H9 (cell line): ENCODE results near the gene ACP4. TPM values are rescaled to one million over a fixed set of nuclear protein-coding genes. Genes with fewer than 3 reads are reported as not detected.

Experiments used
- DNase-seq: peaks from one replicate; pipeline ENCODE4 v3.0.0-alpha.2; 2017
- H2AFZ ChIP-seq: one replicate; pipeline ENCODE4 v1.6.1; 2013; ENCODE audit warnings: mild to moderate bottlenecking, low read length, control low read depth, moderate library complexity
- H2AK5ac ChIP-seq: 2 replicates; pipeline ENCODE4 v1.6.1; 2013; ENCODE audit warnings: low read length, control low read depth, mixed read lengths; ENCODE audit not compliant: insufficient read length
- H2BK120ac ChIP-seq: one replicate; pipeline ENCODE4 v1.6.1; 2013; ENCODE audit warnings: low read depth, mild to moderate bottlenecking, low read length, control low read depth, inconsistent platforms; ENCODE audit not compliant: poor library complexity, severe bottlenecking
- H2BK12ac ChIP-seq: 2 replicates; pipeline ENCODE4 v1.6.1; 2013; ENCODE audit warnings: low read length, control low read depth, mixed read lengths, low read depth; ENCODE audit not compliant: insufficient read length
- H2BK15ac ChIP-seq: 2 replicates; pipeline ENCODE4 v1.6.1; 2013; ENCODE audit warnings: low read depth, low read length, control low read depth
- H2BK20ac ChIP-seq: one replicate; pipeline ENCODE4 v1.6.1; 2013; ENCODE audit warnings: low read depth, mild to moderate bottlenecking, low read length, control low read depth, inconsistent platforms; ENCODE audit not compliant: poor library complexity, severe bottlenecking
- H2BK5ac ChIP-seq: 2 replicates; pipeline ENCODE4 v1.6.1; 2013; ENCODE audit warnings: low read length, control low read depth, mixed read lengths; ENCODE audit not compliant: insufficient read length
- H3K14ac ChIP-seq: 2 replicates; pipeline ENCODE4 v1.6.1; 2013; ENCODE audit warnings: low read length, control low read depth; ENCODE audit not compliant: insufficient read depth
- H3K18ac ChIP-seq: 2 replicates; pipeline ENCODE4 v1.6.1; 2013; ENCODE audit warnings: low read depth, mild to moderate bottlenecking, mixed read lengths, low read length, control low read depth; ENCODE audit not compliant: insufficient read length
- H3K23ac ChIP-seq: 2 replicates; pipeline ENCODE4 v1.6.1; 2013; ENCODE audit warnings: low read length, control low read depth, mixed read lengths, low read depth; ENCODE audit not compliant: insufficient read length
- H3K23me2 ChIP-seq: 2 replicates; pipeline ENCODE4 v1.6.1; 2013; ENCODE audit warnings: low read depth, mild to moderate bottlenecking, mixed read lengths, low read length, control low read depth; ENCODE audit not compliant: insufficient read length, poor library complexity, severe bottlenecking
- H3K27ac ChIP-seq: 2 replicates; pipeline ENCODE4 v1.5.1; 2013; ENCODE audit warnings: low read length, control low read depth, mixed read lengths, low read depth; ENCODE audit not compliant: insufficient read length
- H3K27me3 ChIP-seq: 2 replicates; pipeline ENCODE4 v1.6.1; 2013; ENCODE audit warnings: low read length, control low read depth, inconsistent platforms; ENCODE audit not compliant: insufficient read depth
- H3K4ac ChIP-seq: 2 replicates; pipeline ENCODE4 v1.6.1; 2013; ENCODE audit warnings: low read depth, mild to moderate bottlenecking, control low read depth, inconsistent platforms, low read length, moderate library complexity
- H3K4me1 ChIP-seq: 2 replicates; pipeline ENCODE4 v1.6.1; 2013; ENCODE audit warnings: low read length, control low read depth, inconsistent platforms; ENCODE audit not compliant: insufficient read depth
- H3K4me2 ChIP-seq: 2 replicates; pipeline ENCODE4 v1.6.1; 2013; ENCODE audit warnings: low read length, control low read depth, mixed read lengths; ENCODE audit not compliant: insufficient read length, insufficient read depth
- H3K56ac ChIP-seq: 2 replicates; pipeline ENCODE4 v1.6.1; 2013; ENCODE audit warnings: low read depth, mild to moderate bottlenecking, mixed read lengths, low read length, control low read depth; ENCODE audit not compliant: insufficient read length
- H3K79me1 ChIP-seq: 2 replicates; pipeline ENCODE4 v1.6.1; 2013; ENCODE audit warnings: low read depth, mild to moderate bottlenecking, moderate library complexity, low read length, control low read depth, inconsistent platforms; ENCODE audit not compliant: insufficient read depth, poor library complexity, severe bottlenecking
- H3K79me2 ChIP-seq: 2 replicates; pipeline ENCODE4 v1.6.1; 2013; ENCODE audit warnings: low read length, control low read depth, inconsistent platforms; ENCODE audit not compliant: insufficient read depth
- H3K9ac ChIP-seq: 2 replicates; pipeline ENCODE4 v1.6.1; 2013; ENCODE audit warnings: low read length, control low read depth, mixed read lengths; ENCODE audit not compliant: insufficient read length; ENCODE audit errors: extremely low read depth
- H3K9me3 ChIP-seq: one replicate; pipeline ENCODE4 v1.6.1; 2013; ENCODE audit warnings: low read depth, low read length, inconsistent platforms; ENCODE audit not compliant: control insufficient read depth
- H3T11ph ChIP-seq: one replicate; pipeline ENCODE4 v1.6.1; 2013; ENCODE audit warnings: mild to moderate bottlenecking, low read length, control low read depth, inconsistent platforms
- H4K20me1 ChIP-seq: one replicate; pipeline ENCODE4 v1.6.1; 2013; ENCODE audit not compliant: control insufficient read depth, insufficient read length, insufficient read depth
- H4K5ac ChIP-seq: 2 replicates; pipeline ENCODE4 v1.6.1; 2013; ENCODE audit warnings: low read depth, mild to moderate bottlenecking, mixed read lengths, low read length, control low read depth; ENCODE audit not compliant: insufficient read length
- H4K8ac ChIP-seq: replicated peaks from 2 replicates; pipeline ENCODE4 v1.6.1; 2013; ENCODE audit warnings: low read length, control low read depth, mixed read lengths, low read depth; ENCODE audit not compliant: insufficient read length
- H4K91ac ChIP-seq: 2 replicates; pipeline ENCODE4 v1.6.1; 2013; ENCODE audit warnings: low read depth, mild to moderate bottlenecking, moderate library complexity, mixed read lengths, low read length, control low read depth; ENCODE audit not compliant: insufficient read length
- H3K27ac Mint-ChIP-seq, 3 experiments: 2 replicates in 2 of 3; 3 replicates in 1 of 3; pipeline ENCODE4 v1.8.0; 2020 to 2021; ENCODE audit warnings: mixed read lengths in 3 of 3, mild to moderate bottlenecking in 1 of 3, moderate library complexity in 1 of 3
- H3K27me3 Mint-ChIP-seq: 2 replicates; pipeline ENCODE4 v1.8.0; 2021; ENCODE audit warnings: low read depth, mild to moderate bottlenecking, moderate library complexity, mixed read lengths
- H3K36me3 Mint-ChIP-seq, 3 experiments: 2 replicates in 2 of 3; 3 replicates in 1 of 3; pipeline ENCODE4 v1.8.0; 2020 to 2021; ENCODE audit warnings: low read depth in 3 of 3, mixed read lengths in 3 of 3; ENCODE audit not compliant: insufficient read depth in 1 of 3
- H3K4me1 Mint-ChIP-seq, 2 experiments: 2 replicates each; pipeline ENCODE4 v1.8.0; 2020; ENCODE audit warnings: mixed read lengths in 2 of 2
- H3K4me3 Mint-ChIP-seq, 2 experiments: 2 replicates in 1 of 2; 3 replicates in 1 of 2; pipeline ENCODE4 v1.8.0; 2020 to 2021; ENCODE audit warnings: mild to moderate bottlenecking in 2 of 2, mixed read lengths in 2 of 2, moderate library complexity in 1 of 2
- H3K9me3 Mint-ChIP-seq, 2 experiments: 2 replicates in 1 of 2; 3 replicates in 1 of 2; pipeline ENCODE4 v1.8.0; 2020; ENCODE audit warnings: mild to moderate bottlenecking in 2 of 2, mixed read lengths in 2 of 2, moderate library complexity in 1 of 2
- WGBS: extraction: QIAGEN DNeasy Blood & Tissue Kit; methylation state at CpG from one replicate; pipeline ENCODE4 v1.1.7; 2013; ENCODE audit warnings: missing lambda C conversion rate, low lambda C conversion rate, mixed read lengths; ENCODE audit not compliant: insufficient read length; ENCODE audit errors: extremely low coverage; 5-methylcytosine and 5-hydroxymethylcytosine counted together
- total RNA-seq: library from RNA; stranded (reverse); gene quantifications from 2 replicates; pipeline ENCODE4 v1.2.1, GENCODE V29; 2021
- TF ChIP-seq, protein P1 (sequence below): fragments of 200-600 bp; sonication (generic); conservative IDR thresholded peaks from 3 replicates; pipeline ENCODE4 v1.8.0; 2021; ENCODE audit warnings: antibody characterized with exemption, mild to moderate bottlenecking

ACP4 gene
- total RNA-seq, 1 experiment from 2014 or later = not detected

DNA sequence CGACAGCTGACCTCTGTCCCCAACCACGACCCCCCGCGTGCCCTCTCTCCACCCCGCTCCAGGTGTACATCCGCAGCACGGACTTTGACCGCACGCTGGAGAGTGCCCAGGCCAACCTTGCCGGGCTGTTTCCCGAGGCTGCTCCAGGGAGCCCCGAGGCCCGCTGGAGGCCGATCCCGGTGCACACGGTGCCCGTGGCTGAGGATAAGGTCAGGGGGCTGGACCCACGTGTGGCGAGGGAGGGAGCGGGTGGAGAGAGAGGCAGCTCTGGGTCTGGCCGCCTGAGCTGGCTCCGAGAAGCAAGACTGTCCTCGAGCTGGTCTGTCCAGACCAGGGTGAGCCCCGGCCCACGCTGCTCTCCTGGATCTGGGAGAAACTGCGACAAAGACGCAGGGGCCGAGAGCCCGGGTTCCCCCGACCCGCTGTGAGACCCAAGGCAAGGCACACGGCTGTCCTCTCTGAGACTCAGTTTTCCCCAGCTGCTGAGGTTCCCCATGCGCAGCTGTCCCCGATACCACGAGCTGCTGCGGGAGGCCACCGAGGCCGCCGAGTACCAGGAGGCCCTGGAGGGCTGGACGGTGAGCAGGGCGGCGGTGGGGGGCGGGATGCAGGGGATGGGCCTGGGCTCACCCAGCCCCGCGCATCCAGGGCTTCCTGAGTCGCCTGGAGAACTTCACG, 1.5 kb downstream of the ACP4 start:
- Histone ChIP-seq H3K79me2 (no peaks in the 10 kb centered on the region), H2BK20ac (no peak overlapping the region), H3K4ac (no peak overlapping the region), H2BK120ac (no peak overlapping the region), H3K9ac (no peak overlapping the region), H3K79me1 (no peaks in the 10 kb centered on the region), H2BK15ac (no peak overlapping the region), H3K56ac (no peak overlapping the region), H3K18ac (no peak overlapping the region), H4K91ac (no peak overlapping the region), H3K9me3 (no peaks in the 10 kb centered on the region), H2AFZ (no peak overlapping the region), H4K5ac (no peak overlapping the region), H3K23ac (no peak overlapping the region), H3K14ac (no peak overlapping the region), H3K4me2 (no peak overlapping the region), H4K20me1 (no peaks in the 10 kb centered on the region), H2BK5ac (no peak overlapping the region), H3T11ph (no peak overlapping the region), H2AK5ac (no peak overlapping the region), H4K8ac (no peak overlapping the region), H3K4me1 (no peaks in the 10 kb centered on the region), H3K27me3 (no peaks in the 10 kb centered on the region), H3K23me2 (no peaks in the 10 kb centered on the region), H3K27ac (no peak overlapping the region), H2BK12ac (no peak overlapping the region)
- WGBS = no CpG with 5 or more reads among the region's 47 CpGs
- H3K4me1 Mint-ChIP-seq = peaks cover 9 to 10% of the 10 kb centered on the region in 2 experiments
- DNase-seq = no peak
- H3K27ac Mint-ChIP-seq = no peak overlapping the region
- TF ChIP-seq, protein P1, sequence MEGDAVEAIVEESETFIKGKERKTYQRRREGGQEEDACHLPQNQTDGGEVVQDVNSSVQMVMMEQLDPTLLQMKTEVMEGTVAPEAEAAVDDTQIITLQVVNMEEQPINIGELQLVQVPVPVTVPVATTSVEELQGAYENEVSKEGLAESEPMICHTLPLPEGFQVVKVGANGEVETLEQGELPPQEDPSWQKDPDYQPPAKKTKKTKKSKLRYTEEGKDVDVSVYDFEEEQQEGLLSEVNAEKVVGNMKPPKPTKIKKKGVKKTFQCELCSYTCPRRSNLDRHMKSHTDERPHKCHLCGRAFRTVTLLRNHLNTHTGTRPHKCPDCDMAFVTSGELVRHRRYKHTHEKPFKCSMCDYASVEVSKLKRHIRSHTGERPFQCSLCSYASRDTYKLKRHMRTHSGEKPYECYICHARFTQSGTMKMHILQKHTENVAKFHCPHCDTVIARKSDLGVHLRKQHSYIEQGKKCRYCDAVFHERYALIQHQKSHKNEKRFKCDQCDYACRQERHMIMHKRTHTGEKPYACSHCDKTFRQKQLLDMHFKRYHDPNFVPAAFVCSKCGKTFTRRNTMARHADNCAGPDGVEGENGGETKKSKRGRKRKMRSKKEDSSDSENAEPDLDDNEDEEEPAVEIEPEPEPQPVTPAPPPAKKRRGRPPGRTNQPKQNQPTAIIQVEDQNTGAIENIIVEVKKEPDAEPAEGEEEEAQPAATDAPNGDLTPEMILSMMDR = no peak
- peaks cover 27% of the 10 kb centered on the region for H3K27me3 Mint-ChIP-seq
- no peaks in the 10 kb centered on the region for H3K9me3 Mint-ChIP-seq
- no peak overlapping the region for H3K4me3 Mint-ChIP-seq
- peaks cover 0 to 16% (median 0%) of the 10 kb centered on the region in 3 experiments; a peak in 2 of 7 replicates for H3K36me3 Mint-ChIP-seq
